ENCODE data around the gene SLC9A1.
A peak's percentile ranks its signal among the peaks of the same experiment; 100 is the strongest.

The SLC9A1 gene

GRCh38 chr1:27057801-27058625 is 96.9 kb downstream of the SLC9A1 start:
- ATAC-seq, result peak; percentile 44; the same call in 2 of the 3 replicates
- TF ChIP-seq PPARA (CRISPR knock-in tag; IDR thresholded peaks at IDR 0.05; ENCODE audit: borderline replicate concordance) (no peak), ISL1 (CRISPR knock-in tag; IDR thresholded peaks at IDR 0.05) (no peak), SNAI2 (CRISPR knock-in tag; IDR thresholded peaks at IDR 0.05) (no peak), ZFP3 (CRISPR knock-in tag; IDR thresholded peaks at IDR 0.05) (no peak), GLIS3 (CRISPR knock-in tag; IDR thresholded peaks at IDR 0.05) (no peak), TSHZ2 (CRISPR knock-in tag; IDR thresholded peaks at IDR 0.05) (no peak), TCF4 (CRISPR knock-in tag; IDR thresholded peaks at IDR 0.05; ENCODE audit: borderline replicate concordance) (no peak), ZNF565 (CRISPR knock-in tag; conservative IDR thresholded peaks at IDR 0.05; ENCODE audit: low read depth) (no peak), OSR1 (CRISPR knock-in tag; IDR thresholded peaks at IDR 0.05) (no peak), ZFP30 (CRISPR knock-in tag; IDR thresholded peaks at IDR 0.05) (no peak)

- no peak for ATAC-seq
- no peak for TF ChIP-seq POU6F1 (CRISPR knock-in tag; IDR thresholded peaks at IDR 0.05; ENCODE audit: borderline replicate concordance, low read depth)
- no peak for TF ChIP-seq CREB5 (CRISPR knock-in tag; IDR thresholded peaks at IDR 0.05; ENCODE audit: low read depth)
- no peak for TF ChIP-seq ZFP3 (CRISPR knock-in tag; IDR thresholded peaks at IDR 0.05)
- no peak for TF ChIP-seq ZFP30 (CRISPR knock-in tag; IDR thresholded peaks at IDR 0.05)
- TF ChIP-seq PPARA (CRISPR knock-in tag; IDR thresholded peaks at IDR 0.05; ENCODE audit: borderline replicate concordance), result no peak
- no peak for TF ChIP-seq OSR1 (CRISPR knock-in tag; IDR thresholded peaks at IDR 0.05)
- no peak for TF ChIP-seq ZC3H10 (CRISPR knock-in tag; IDR thresholded peaks at IDR 0.05)
- TF ChIP-seq ISL1 (CRISPR knock-in tag; IDR thresholded peaks at IDR 0.05), result no peak
- TF ChIP-seq CSDC2 (CRISPR knock-in tag; IDR thresholded peaks at IDR 0.05), result no peak
- TF ChIP-seq RARB (CRISPR knock-in tag; IDR thresholded peaks at IDR 0.05), result no peak
- no peak for TF ChIP-seq GLIS3 (CRISPR knock-in tag; IDR thresholded peaks at IDR 0.05)
- TF ChIP-seq ARNTL (CRISPR knock-in tag; IDR thresholded peaks at IDR 0.05; ENCODE audit: borderline replicate concordance, low read depth), result no peak
- no peak for TF ChIP-seq ESRRG (CRISPR knock-in tag; IDR thresholded peaks at IDR 0.05)
- TF ChIP-seq TOX (CRISPR knock-in tag; IDR thresholded peaks at IDR 0.05; ENCODE audit: borderline replicate concordance), result no peak
- TF ChIP-seq ZNF70 (CRISPR knock-in tag; IDR thresholded peaks at IDR 0.05), result no peak
- no peak for TF ChIP-seq TSHZ2 (CRISPR knock-in tag; IDR thresholded peaks at IDR 0.05)
- TF ChIP-seq BACH2 (CRISPR knock-in tag; IDR thresholded peaks at IDR 0.05; ENCODE audit: borderline replicate concordance), result no peak
- no peak for TF ChIP-seq CSRNP3 (CRISPR knock-in tag; IDR thresholded peaks at IDR 0.05)
- TF ChIP-seq SNAI2 (CRISPR knock-in tag; IDR thresholded peaks at IDR 0.05), result no peak
Observed at GRCh38 chr1:27057389-27057788, 97.5 kb downstream of the SLC9A1 start.

Measured in SK-N-SH treated with all-trans-retinoic acid at 6 μM for 48 hours (cell line).